ENCODE data around the gene NBEAL2.

NBEAL2 gene

DNA sequence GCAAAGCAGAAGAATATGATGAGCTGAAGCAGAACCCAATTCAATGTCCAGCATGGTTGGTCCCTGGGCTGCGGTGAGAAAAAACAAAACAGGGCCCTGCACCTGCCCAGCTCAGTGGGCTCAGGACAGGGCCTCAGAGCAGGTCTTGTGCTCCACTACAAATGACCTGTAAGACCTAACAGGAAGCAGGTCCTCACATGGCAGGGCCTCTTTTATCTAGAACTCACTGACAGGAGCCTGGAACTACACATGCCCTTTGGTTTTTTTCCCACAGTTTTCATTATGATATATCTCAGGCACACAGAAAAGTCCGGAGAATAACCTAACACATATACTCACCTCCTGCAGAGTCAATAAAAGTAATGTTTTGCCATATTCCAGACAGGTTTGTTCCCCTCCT, 41.3 kb upstream of the NBEAL2 start:
- ChIA-PET POLR2A (interaction anchor here (0.7 kb wide), 1 partner anchor 12 kb away, joined by 6 read pairs; no protein-coding TSS in a partner anchor), CTCF (interaction anchor here (0.7 to 1.4 kb wide), 2 partner anchors 9 to 29 kb away, joined by 3 read pairs; no protein-coding TSS in a partner anchor)
- TF ChIP-seq, protein P1, sequence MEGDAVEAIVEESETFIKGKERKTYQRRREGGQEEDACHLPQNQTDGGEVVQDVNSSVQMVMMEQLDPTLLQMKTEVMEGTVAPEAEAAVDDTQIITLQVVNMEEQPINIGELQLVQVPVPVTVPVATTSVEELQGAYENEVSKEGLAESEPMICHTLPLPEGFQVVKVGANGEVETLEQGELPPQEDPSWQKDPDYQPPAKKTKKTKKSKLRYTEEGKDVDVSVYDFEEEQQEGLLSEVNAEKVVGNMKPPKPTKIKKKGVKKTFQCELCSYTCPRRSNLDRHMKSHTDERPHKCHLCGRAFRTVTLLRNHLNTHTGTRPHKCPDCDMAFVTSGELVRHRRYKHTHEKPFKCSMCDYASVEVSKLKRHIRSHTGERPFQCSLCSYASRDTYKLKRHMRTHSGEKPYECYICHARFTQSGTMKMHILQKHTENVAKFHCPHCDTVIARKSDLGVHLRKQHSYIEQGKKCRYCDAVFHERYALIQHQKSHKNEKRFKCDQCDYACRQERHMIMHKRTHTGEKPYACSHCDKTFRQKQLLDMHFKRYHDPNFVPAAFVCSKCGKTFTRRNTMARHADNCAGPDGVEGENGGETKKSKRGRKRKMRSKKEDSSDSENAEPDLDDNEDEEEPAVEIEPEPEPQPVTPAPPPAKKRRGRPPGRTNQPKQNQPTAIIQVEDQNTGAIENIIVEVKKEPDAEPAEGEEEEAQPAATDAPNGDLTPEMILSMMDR (IDR thresholded peaks at IDR 0.05; ENCODE audit: control extremely low read depth, extremely low read depth, low read depth, missing control alignments) = no peak
- no peak for DNase-seq (ENCODE audit: extremely low spot score)

DNA sequence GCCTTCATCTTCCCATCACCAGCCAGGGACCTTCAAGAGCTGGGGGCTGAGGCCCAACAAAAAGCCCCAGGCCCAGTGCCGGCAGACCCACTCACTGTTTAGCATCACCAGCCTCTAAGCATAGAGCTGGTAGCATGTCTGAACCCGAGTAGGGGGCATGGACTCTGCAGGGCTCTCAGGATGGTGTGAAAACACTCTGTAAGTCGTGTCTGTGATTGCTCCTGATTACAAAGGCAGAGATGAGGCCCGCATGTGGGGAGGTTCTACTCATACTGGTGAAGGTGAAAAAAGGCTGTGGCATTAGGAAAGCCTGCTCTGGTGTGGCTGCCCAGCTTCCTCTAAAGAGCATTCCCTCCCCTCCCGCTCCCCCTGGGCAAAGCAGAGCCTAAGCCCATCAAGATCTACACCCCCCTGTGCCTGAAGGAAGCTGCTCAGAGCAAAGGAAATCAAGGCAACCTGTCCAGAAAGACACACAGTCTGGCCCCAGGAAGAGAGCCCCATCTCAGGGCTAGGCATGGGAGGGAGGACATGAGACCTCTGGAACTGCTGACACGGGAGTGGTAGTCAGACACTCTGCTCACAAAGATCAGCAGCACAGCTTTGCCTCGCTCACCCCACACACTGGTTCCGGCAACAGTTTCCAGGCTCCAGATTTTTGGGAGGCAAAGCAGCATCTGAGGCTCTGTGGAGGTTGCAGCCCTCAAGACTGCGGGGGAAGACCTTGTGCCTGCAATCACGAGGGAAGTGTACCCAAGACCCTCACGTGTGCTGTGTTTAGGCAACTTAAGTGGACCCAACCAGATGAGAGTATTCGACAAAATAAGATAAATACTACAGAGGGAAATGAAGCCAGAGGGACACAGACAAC, 39.7 kb upstream of the NBEAL2 start:
- ChIA-PET CTCF (interaction anchor here (1.3 to 3.0 kb wide), 2 partner anchors 9 to 30 kb away, joined by 4 to 10 read pairs; no protein-coding TSS in a partner anchor), POLR2A (interaction anchor here (1.1 kb wide), 1 partner anchor 40 kb away, joined by 3 read pairs; the partner anchor contains the start of gene NBEAL2)
- TF ChIP-seq, protein P1 (IDR thresholded peaks at IDR 0.05; ENCODE audit: control extremely low read depth, extremely low read depth, low read depth, missing control alignments) = no peak
- DNase-seq (ENCODE audit: extremely low spot score) = no peak

DNA sequence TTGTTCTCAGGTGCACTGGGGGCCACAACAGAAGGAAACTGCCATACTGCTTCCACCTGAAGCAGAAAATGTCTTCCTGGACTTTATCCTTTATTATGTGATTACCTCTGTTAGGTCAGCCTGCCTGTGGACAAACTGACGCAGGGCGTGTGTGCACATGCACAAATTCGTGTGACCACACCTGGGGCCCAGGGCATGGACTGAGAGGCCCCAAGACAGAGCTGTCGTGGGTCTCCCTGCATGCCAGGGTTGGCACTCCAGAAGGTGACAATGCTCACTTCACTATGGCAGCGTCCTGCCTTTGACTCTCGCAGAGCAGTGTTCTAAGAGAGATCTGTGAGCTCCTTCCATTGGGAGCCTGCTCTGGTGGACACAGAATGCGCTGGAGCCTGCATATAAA, 37.4 kb upstream of the NBEAL2 start:
- TF ChIP-seq, protein P1 (IDR thresholded peaks at IDR 0.05; ENCODE audit: control extremely low read depth, extremely low read depth, low read depth, missing control alignments) = no peak
- DNase-seq (ENCODE audit: extremely low spot score) = no peak
- ChIA-PET POLR2A (no interaction called here), CTCF (interaction anchor here (0.8 to 1.7 kb wide), 5 partner anchors 10 to 24 kb away, joined by 3 to 5 read pairs (median 3); no protein-coding TSS in a partner anchor)

DNA sequence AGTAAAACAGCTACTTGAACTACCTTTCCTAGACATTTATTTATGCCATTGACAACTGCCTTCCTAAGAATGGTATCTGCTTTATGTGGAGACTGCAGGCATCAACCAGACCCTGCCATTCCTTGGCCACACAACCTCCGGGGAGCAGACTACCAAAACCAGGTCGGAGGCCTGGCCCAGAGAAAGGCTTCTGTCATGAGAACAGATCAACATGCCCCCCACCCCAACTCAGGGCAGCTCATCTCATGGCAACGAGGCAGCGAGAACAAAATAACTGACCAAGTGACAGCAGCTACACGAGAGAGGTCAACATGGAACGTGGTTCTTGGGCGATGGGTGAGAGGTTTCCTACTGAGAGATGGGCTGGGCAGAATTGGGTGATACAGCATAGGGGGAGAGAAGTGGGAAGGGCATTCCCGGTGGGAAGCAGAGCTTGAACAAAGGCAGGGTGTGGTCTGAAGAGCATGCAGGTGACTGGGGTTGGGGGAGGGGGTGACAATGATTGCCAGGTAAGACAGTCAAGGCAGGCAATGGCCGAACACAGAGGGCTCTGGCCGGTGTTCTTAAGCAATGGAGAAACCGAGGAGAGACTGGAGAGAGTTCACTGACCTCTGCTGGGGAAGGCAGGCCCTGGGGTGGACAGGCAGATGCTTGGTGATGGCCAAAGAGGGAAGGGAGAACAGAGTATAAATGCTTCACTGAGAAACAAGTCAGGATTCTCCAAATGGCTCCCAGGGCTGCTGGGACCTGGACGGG, 36.8 kb upstream of the NBEAL2 start:
- TF ChIP-seq, protein P1 (IDR thresholded peaks at IDR 0.05; ENCODE audit: control extremely low read depth, extremely low read depth, low read depth, missing control alignments) = no peak
- POLR2A ChIA-PET = no interaction called here
- CTCF ChIA-PET = interaction anchor here (0.8 to 1.7 kb wide), 5 partner anchors 10 to 24 kb away, joined by 3 to 5 read pairs (median 3); no protein-coding TSS in a partner anchor
- no peak for DNase-seq (ENCODE audit: extremely low spot score)

DNA sequence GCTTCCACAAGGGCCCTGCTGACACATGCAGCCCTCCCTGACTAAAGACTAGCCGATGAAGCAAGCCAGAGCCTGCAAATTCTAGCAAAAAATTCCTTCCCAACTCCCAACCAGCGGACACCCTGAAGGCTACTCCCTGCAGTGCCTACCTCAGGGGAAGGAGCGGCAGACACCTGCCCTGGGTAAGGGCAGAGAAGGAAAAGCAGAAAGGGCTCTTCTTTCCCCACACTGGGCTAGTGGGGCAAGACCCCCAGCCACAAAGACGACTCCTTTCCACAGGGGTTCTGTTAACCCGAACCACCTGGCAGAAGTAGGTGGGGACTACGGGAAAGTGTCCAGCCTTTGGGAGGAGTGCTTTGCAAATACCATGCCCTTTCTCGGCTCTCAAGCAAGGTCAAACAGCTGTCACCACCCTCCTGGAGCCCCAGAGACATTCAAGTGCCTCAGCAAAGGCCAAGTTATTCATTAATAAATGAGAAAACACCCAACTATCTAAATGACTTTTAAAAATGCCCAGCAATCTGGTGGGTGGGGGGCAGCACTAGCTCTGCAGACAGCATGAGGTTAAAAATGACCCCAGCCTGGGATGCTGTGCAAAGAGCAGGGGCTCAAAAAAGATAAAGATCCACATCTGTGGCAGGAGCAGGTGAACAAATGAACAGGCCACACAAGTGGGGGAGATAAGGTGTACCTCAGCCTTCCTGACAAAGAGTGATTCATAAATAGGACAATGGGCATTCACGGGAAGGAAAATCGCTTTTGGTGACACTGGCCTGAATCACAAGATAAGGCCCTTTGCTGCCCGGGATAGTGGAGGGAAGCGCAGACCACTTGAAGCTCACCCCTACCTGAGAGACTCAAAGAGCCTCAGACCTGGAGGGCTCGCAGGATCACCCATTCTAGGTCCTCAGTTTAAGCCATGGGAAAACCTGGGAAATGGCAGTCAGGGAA, 36.0 kb upstream of the NBEAL2 start:
- TF ChIP-seq, protein P1 (IDR thresholded peaks at IDR 0.05; ENCODE audit: control extremely low read depth, extremely low read depth, low read depth, missing control alignments) = no peak
- ChIA-PET CTCF (interaction anchor here (1.4 to 1.7 kb wide), 3 partner anchors 8 to 12 kb away, joined by 4 read pairs; no protein-coding TSS in a partner anchor), POLR2A (interaction anchor here (1.4 kb wide), 1 partner anchor 12 kb away, joined by 7 read pairs; no protein-coding TSS in a partner anchor)
- no peak for DNase-seq (ENCODE audit: extremely low spot score)

Measured in GM10248 (cell line).